Stimulated activated CD4-positive, alpha-beta T cell treated with anti-CD3 and anti-CD28 coated beads, Interleukin-1b, Interleukin-23, amount 100 ng/mL, for 48 hours (primary cell): ENCODE data around the gene PTPN13.

Source experiments
- DNase-seq: peaks from one replicate; pipeline ENCODE4 v3.0.0-alpha.2; 2020

Gene PTPN13

DNA sequence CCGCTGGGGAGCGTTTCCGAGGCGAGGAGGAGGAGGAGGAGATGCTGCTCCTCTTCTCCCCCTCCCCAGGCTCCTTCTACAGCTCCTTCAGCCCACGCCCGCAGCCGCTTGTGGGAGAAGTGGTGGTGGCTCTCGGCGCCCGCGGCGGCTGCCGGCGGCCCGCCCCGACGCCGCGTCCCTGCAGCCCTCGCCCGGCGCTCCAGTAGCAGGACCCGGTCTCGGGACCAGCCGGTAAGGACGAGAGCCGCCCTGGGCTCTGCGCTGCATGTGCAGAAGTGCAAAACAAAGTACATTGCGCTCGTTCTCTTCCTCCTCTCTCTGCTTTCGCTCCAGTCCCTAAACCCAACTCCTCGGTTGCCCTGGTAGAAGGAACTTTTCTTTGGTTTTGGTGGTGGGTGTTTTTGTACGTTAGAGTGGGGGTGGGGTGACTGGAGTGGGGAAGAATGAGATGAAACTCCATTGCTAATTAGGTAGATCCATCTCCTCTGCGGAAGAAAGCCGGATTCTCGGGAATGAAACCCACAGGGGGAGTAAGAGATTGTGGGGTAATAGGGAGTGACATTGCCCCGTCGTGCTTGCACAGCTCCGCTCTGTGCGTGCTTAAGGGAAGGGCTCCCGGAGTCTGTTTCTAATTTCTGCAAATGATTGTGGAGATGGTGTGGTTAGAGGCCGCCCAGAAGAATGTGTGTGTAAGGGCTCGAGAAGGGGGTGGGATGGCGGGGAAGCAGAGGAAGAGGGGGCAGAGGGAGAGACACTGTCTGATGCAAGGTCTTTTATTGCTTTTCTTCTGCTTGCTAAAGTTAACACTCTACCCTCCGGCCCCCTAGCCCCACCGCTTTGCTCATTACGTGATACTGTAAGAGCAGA, 677 bp downstream of the PTPN13 start:
- DNase-seq: peak; percentile 2

DNA sequence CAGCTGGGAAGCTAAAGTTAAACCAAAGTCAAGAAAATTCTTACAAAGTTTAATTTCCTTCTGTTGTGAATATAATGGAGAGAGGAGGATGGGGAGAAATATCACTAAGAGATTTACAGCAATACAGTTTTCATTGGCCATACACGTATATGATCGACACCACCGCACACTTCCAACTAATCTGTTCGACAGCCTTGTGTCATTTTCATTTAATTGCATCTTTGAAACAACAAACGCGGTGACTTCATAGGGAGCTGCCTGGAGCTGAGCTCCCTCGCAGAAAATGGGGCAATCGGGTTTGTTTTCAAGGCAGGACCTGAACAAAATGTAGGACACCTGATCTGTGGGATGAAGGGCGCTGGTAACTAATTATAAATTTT, 1.3 kb downstream of the PTPN13 start:
- no peak for DNase-seq

DNA sequence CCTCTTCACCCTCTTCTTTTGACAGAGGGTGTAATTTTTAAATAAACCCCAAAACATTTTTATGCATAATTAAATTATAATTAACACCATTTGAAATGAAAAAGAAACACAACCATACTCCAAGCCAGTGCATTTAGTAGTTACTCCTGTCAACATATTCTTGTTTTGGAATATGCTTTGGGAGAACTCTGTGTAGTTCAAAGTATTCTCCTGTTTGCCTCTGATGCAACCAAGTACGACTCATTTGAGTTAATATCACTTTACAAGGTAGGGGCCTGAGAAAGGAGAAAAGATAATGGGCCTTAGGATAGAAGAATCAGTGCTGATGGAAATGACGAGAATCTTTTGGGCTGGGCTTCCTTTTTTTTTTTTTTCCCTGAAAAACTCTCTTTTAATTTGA, 2.7 kb downstream of the PTPN13 start:
- DNase-seq: no peak

DNA sequence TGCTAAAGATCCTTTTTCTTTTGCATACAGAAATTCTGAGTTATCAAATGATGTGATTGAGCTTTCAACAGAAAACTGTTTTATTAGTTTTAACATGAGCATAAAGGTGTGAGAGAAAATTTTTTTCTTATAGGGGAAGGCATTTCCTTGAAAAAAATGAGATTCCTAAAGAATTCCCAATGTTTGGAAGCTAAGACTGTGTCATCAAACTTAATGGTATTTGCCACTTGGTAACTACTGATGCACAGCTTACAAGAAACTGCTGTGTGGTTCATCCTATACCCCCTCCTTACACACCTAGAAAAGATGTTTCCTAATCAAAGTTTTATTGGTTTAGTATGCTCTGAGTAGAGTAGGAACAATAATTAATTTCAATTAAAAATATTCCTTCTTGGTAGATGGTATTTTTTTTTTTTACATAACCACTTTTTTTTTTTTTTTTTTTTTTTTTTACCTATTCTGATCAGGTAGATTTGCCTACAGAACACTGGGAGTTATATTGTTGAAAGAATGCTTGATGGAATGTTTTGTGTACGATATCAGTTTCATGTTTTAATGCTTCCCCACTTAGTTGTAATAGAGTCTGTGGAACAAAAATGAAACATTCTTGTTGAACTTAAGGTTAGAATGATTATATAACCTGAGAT, 6.0 kb downstream of the PTPN13 start:
- DNase-seq: no peak

DNA sequence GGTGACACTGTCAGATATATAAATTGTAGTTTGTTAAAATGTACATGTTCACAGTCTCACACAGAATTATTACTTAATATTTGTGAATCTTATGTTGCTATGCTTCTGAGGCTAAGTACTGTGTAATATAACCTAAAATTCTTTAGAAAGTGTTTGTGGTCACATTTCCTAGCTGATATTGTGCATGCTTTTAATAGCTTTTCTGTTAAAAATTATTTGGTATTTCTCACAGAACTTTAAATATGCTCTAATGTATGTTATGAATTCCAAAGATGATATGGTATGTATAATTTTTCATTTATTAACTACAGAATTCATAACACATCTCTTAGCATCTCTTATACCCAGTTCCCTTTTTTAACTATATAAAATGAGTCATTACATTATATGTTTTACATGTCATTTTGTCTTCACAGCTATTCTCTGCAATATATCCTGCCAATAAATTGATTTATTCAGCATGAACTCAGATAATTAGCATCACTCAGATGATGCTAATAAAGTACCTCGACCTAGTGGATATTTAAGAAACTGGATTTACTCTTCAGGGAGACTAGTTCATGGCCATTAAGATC, 9.3 kb downstream of the PTPN13 start:
- DNase-seq: no peak

DNA sequence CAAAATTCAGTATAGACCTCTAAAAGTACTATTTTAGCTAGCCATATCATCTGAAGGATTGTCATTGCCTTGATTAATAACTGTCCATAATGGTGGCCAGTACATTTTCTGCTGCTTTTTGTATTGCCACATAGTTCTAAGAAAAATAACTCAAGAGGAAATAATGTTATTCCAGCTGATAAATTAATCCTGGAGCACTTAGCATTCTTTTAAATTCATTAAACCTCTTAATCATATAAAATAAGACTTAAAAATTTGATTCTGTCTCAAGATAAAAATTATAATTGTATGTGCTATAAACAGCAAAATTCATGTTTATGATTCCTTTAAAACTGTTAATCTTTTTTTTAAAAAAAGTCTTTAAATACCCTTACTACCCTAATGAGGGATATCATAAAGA, 12.7 kb downstream of the PTPN13 start:
- no peak for DNase-seq

GRCh38 chr4:86608757-86609375, 14.8 kb downstream of the PTPN13 start:
- no peak for DNase-seq

GRCh38 chr4:86611757-86612156, 17.6 kb downstream of the PTPN13 start:
- DNase-seq: no peak

DNA sequence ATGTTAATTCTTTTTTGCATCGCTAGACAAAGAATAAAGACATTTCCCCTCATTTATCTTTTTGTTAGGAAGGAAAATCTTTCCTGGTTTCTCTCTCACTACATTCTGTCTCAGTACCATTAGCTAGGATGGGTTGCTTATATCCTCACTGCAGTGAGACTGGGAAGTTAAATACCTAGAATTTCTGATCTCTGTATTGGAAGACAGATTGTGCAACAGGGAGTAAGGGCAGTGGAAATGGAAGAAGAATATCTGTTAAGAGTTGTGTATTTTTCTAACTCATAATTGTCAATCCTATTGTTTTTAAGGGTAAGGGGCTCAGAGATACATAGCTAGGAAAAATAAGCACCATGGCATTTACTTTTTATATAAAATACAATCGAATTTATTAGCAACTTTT, 19.6 kb downstream of the PTPN13 start:
- DNase-seq: no peak

DNA sequence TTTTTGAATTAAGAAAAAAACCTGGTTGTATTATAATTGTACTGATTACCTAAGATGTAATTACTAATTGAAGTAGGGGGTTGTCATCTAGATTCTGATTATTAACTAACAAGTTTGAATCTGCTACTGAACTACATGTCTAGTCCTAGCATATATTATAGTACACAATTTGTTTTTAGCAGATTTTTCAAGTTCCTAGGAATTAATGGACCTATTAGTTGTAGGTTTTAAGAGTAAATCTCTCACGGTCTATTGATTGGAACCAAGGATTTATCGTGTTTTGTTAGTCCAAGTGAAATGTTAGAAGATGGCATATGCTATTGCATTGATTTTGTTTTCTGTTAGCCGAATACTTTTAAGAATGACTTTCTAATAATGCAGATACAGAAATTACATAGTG, 20.8 kb downstream of the PTPN13 start:
- DNase-seq: no peak

- DNase-seq: no peak
Measured at GRCh38 chr4:86615501-86615900, 21.4 kb downstream of the PTPN13 start.

DNA sequence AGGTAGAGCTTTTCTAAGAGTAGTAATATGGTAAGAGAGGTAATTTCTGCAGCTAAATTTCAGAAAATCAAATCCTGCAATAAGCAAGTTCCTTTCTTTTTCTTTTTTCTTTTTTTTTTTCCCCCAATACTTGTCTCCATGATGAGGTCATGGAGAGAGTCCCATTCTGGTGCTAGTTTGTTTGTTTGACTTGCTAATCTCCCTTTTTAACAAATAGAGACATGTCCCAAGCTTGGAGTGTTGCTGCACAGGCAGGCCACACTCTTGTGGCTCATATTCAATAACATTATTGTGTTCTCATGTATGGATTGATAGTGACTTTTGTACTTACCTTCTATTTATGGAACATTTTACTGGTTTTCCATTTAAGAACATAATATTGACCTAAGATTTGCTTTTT, 25.5 kb downstream of the PTPN13 start:
- no peak for DNase-seq

GRCh38 chr4:86621435-86621834, 27.3 kb downstream of the PTPN13 start:
- DNase-seq: no peak

DNA sequence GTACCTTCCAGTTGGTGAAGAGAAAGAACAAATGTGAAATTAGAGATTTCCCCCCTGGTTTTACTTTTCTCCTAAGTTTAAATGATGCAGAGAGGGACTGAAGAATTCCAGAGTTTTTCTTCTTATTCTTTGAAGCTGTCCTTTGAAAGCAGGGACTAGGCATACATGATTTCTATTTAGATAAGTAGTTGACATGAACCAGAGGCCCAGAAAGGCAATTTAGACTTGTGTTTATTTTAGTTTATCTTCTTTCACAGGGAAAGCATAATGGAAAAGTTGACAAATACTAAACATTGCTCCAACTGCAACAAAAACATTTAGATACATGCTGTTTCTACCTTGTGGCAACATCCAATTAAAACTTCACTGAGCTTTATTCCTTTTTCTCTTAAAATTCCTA, 32.0 kb downstream of the PTPN13 start:
- DNase-seq: no peak

- DNase-seq: no peak
Measured at GRCh38 chr4:86627462-86628135, 33.5 kb downstream of the PTPN13 start.

DNA sequence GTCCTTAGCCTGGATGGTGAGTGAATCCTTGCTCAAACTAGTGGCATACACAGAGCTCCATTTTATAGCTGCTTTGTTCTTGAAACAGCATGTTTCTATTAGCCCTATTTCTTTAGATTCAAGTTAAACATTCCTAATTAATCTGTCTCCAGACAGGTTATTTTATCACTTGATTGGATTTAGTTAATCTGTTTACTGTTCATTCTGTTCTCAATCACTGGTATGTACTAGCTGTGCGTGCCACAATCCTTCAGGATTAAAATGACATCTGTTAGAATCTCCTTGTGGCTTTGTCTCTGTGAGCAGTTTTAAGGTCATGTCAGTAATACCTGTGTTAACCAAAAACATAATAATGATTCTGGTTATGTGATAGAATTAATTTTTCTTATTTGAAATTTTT, 36.5 kb downstream of the PTPN13 start:
- DNase-seq: no peak

DNA sequence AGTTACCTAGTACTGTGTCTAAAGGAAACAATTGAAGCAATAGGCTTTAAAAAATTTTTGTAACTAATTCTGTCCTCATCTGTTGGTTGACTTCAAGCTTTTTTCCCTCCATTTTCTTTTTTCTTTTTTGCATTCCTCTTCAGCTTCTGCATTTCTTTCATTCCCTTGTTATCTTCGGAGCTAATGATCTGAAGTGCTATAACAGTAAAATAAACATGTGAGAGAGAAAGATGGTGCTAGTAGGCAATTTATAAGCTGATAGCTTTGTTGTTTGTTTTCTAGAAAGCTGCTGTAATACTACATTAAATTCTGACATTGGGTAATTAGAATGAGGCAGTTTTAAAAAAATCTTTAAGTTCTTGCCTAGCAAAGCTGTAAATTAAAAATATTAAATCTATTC, 37.1 kb downstream of the PTPN13 start:
- DNase-seq: no peak

GRCh38 chr4:86633854-86634253, 39.7 kb downstream of the PTPN13 start:
- DNase-seq: no peak

- no peak for DNase-seq
Measured at GRCh38 chr4:86640469-86640868, 46.4 kb downstream of the PTPN13 start.

- DNase-seq: no peak
Measured at GRCh38 chr4:86641516-86642090, 47.5 kb downstream of the PTPN13 start.

- DNase-seq: no peak
Measured at GRCh38 chr4:86644892-86645291, 50.8 kb downstream of the PTPN13 start.

DNA sequence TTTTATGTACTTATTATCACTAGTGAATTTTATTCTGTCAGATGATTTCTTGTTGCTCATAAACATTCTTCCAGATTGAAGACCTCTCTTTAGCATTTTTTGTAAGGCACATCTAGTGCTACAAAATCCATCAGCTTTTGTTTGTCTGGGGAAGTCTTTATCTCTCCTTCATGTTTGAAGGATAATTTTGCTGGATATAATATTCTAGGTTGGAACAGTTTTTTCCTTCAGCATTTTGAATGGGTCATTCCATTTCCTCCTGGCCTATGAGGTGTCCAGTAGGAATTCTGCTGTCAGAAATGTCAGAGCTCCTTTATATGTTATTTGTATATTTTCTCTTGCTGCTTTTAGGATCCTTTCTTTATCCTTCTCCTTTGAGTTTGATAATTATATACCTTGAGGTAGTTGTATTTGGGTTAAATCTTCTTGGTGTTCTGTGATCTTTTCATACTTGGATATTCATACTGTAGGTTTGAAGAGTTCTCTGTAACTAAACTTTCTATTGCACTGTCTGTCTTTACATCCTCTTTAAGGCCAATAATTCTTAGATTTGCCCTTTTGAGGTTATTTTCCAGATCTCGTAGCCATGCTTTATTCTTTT, 58.3 kb downstream of the PTPN13 start:
- DNase-seq: no peak
